HepG2 (cell line): ENCODE measurements around the gene BATF. TPM values are rescaled to one million over a fixed set of nuclear protein-coding genes. Genes with fewer than 3 reads are reported as not detected.
A peak's percentile ranks its signal among the peaks of the same experiment; 100 is the strongest.

ENCODE experiments used
- ATAC-seq: fragments of 200-7000 bp; cut with Tn5 transposase; 3 replicates; pipeline ENCODE4 v1.9.1; 2020; ENCODE audit warnings: mild to moderate bottlenecking, moderate library complexity
- BruUV-seq: library from RNA; stranded (reverse); fragments of 400-500 nt; replicated peaks from 2 replicates; lab custom pipeline; 2021; lab: Mats Ljungman, UMichigan
- CTCF ChIA-PET: fragments of 300-600 bp; formaldehyde crosslinking; extraction: SDS; loops from one replicate; lab custom pipeline; 2021; ENCODE audit warnings: low total read pairs, inconsistent platforms, low intra/inter-chr PET ratio; lab: Yijun Ruan, JAX
- POLR2A ChIA-PET: fragments of 350-600 bp; sonication (Branson Sonifier 250); formaldehyde crosslinking; loops from one replicate; lab custom pipeline; 2020; ENCODE audit warnings: antibody characterized with exemption, inconsistent platforms; lab: Yijun Ruan, JAX
- DNase-seq: peaks from one replicate; pipeline ENCODE4 v3.0.0-alpha.2; 2015; ENCODE audit warnings: low spot score
- FAIRE-seq: peaks from 3 replicates; lab custom pipeline; 2011; peaks lifted over from hg19 to GRCh38; lab: Jason Lieb, UNC
- H2AFZ ChIP-seq: one replicate; pipeline ENCODE4 v1.6.1; 2011; ENCODE audit warnings: low read length, inconsistent platforms
- H3K27ac ChIP-seq: fragments of 300-600 bp; 3 replicates; pipeline ENCODE4 v1.8.0; 2011; ENCODE audit warnings: mixed run types, mild to moderate bottlenecking, mixed read lengths, low read length, inconsistent platforms; ENCODE audit not compliant: insufficient read depth; ENCODE audit errors: extremely low read length
- H3K27me3 ChIP-seq, 2 experiments: fragments of 200-600 bp in 1 of 2; 2 replicates in 1 of 2; 3 replicates in 1 of 2; pipeline versions ENCODE4 v1.6.0 to v1.8.0; 2011; ENCODE audit warnings: low read length in 2 of 2, mild to moderate bottlenecking in 2 of 2, moderate library complexity in 2 of 2, inconsistent platforms in 1 of 2; ENCODE audit not compliant: insufficient read depth in 2 of 2, control insufficient read depth in 1 of 2
- H3K36me3 ChIP-seq, 2 experiments: fragments of 200-600 bp in 1 of 2; replicated peaks in 1 of 2; 2 replicates in 1 of 2; 3 replicates in 1 of 2; pipeline versions ENCODE4 v1.5.1 to v1.8.0; 2011; ENCODE audit warnings: low read length in 2 of 2, inconsistent platforms in 1 of 2; ENCODE audit not compliant: insufficient read depth in 2 of 2, control insufficient read depth in 1 of 2
- H3K4me1 ChIP-seq: 2 replicates; pipeline ENCODE4 v1.5.1; 2012; ENCODE audit warnings: low read length, inconsistent platforms; ENCODE audit not compliant: insufficient read depth
- H3K4me2 ChIP-seq: 2 replicates; pipeline ENCODE4 v1.6.0; 2011; ENCODE audit warnings: low read depth, low read length, inconsistent platforms
- H3K4me3 ChIP-seq, 3 experiments: fragments of 200-600 bp in 1 of 3; sonication (generic), shearing (Covaris generic) in 1 of 3; replicated peaks in 1 of 3; 2 replicates each; pipeline ENCODE4 v1.5.1; 2011 to 2016; ENCODE audit warnings: low read length in 3 of 3, inconsistent platforms in 2 of 3, low read depth in 2 of 3, mild to moderate bottlenecking in 2 of 3, control low read depth in 1 of 3, mixed read lengths in 1 of 3; ENCODE audit not compliant: insufficient read depth in 1 of 3
- H3K79me2 ChIP-seq: one replicate; pipeline ENCODE4 v1.6.1; 2011; ENCODE audit warnings: low read length, inconsistent platforms; ENCODE audit not compliant: insufficient read depth
- H3K9ac ChIP-seq: 2 replicates; pipeline ENCODE4 v1.6.0; 2011; ENCODE audit warnings: mild to moderate bottlenecking, low read depth, low read length, inconsistent platforms; ENCODE audit not compliant: insufficient read depth
- H3K9me3 ChIP-seq: 2 replicates; pipeline ENCODE4 v1.5.1; 2012; ENCODE audit warnings: mild to moderate bottlenecking, low read length
- H4K20me1 ChIP-seq: 2 replicates; pipeline ENCODE4 v1.6.0; 2011; ENCODE audit warnings: inconsistent platforms, mild to moderate bottlenecking, low read length, moderate library complexity; ENCODE audit not compliant: insufficient read depth
- CEBPB ChIP-seq: IDR thresholded peaks from 2 replicates; pipeline ENCODE4 v1.6.1; 2011; ENCODE audit warnings: low read depth, low read length, improper control_type of control experiment, borderline replicate concordance
- FOXA1 ChIP-seq, 2 experiments: fragments of 450-650 bp in 1 of 2; sonication (generic) in 1 of 2; formaldehyde crosslinking in 1 of 2; IDR thresholded peaks; 2 replicates each; pipeline versions ENCODE4 v1.4.0 to v1.6.1; 2016 to 2020; ENCODE audit warnings: missing genetic modification reagents in 1 of 2
- FOXK1 ChIP-seq: sonication (generic); formaldehyde crosslinking; IDR thresholded peaks from 2 replicates; pipeline ENCODE4 v1.4.0; 2020; ENCODE audit warnings: low read depth, missing genetic modification reagents, borderline replicate concordance
- HMG20A ChIP-seq: IDR thresholded peaks from 2 replicates; pipeline ENCODE4 v1.6.1; 2016; ENCODE audit warnings: borderline replicate concordance
- SNRNP70 ChIP-seq: fragments of 200-400 bp; formaldehyde crosslinking; IDR thresholded peaks from 2 replicates; pipeline ENCODE4 v1.6.1; 2017; ENCODE audit warnings: mild to moderate bottlenecking, low read depth, low read length, moderate library complexity
- YEATS2 ChIP-seq: sonication (generic); formaldehyde crosslinking; IDR thresholded peaks from 2 replicates; pipeline ENCODE4 v1.4.0; 2020; ENCODE audit warnings: missing genetic modification reagents, borderline replicate concordance
- ZNF3 ChIP-seq: IDR thresholded peaks from 2 replicates; pipeline ENCODE4 v1.7.0; 2017; ENCODE audit warnings: inconsistent platforms
- ZNF644 ChIP-seq: IDR thresholded peaks from 2 replicates; pipeline ENCODE4 v1.6.1; 2016; ENCODE audit warnings: low read depth
- WGBS: methylation state at CpG from one replicate; pipeline ENCODE4 v1.1.6; 2017; ENCODE audit warnings: low lambda C conversion rate; 5-methylcytosine and 5-hydroxymethylcytosine counted together
- in situ Hi-C: cut with HindIII; loops from 2 replicates; pipeline ENCODE4 v1.10.0; 2017; ENCODE audit warnings: low pct_unique_long_range_greater_than_20kb; ENCODE audit not compliant: extremely low pct_ligation_motif_present
- intact Hi-C: fragments of 100-400 bp; cut with micrococcal nuclease; formaldehyde crosslinking; loops from one replicate; pipeline ENCODE4 v1.10.0; 2022; ENCODE audit not compliant: unreplicated experiment
- polyA plus RNA-seq, 8 experiments: library from polyadenylated mRNA; depleted of rRNA in 3 of 8; stranded (reverse) in 7 of 8; unstranded in 1 of 8; fragments of >200 nt; fragmentation: Illumina TruSeq in 4 of 8; extraction: Trizol in 4 of 8; gene quantifications; 2 replicates each; pipeline versions ENCODE4 v1.2.1 to v1.2.3, GENCODE V29; 2011 to 2016; ENCODE audit warnings: low read depth in 4 of 8, missing spikeins in 1 of 8, mixed read lengths in 1 of 8; ENCODE audit not compliant: insufficient read depth in 1 of 8
- total RNA-seq, 5 experiments: library from RNA; depleted of rRNA; stranded (reverse); fragments of >200 nt; fragmentation: Illumina TruSeq; extraction: Trizol; gene quantifications; 2 replicates each; pipeline ENCODE4 v1.2.3, GENCODE V29; 2016; ENCODE audit warnings: low read depth in 1 of 5
- TF ChIP-seq, protein P1 (sequence below): IDR thresholded peaks from 2 replicates; pipeline ENCODE4 v1.6.1; 2016; ENCODE audit warnings: missing compliant biosample characterization, missing genetic modification reagents, borderline replicate concordance
- TF ChIP-seq, protein P2 (sequence below): sonication (generic); formaldehyde crosslinking; IDR thresholded peaks from 2 replicates; pipeline ENCODE4 v1.5.1; 2020; ENCODE audit warnings: mild to moderate bottlenecking, missing genetic modification reagents, borderline replicate concordance
- TF ChIP-seq, protein P3 (sequence below): sonication (generic); formaldehyde crosslinking; IDR thresholded peaks from 2 replicates; pipeline ENCODE4 v1.4.0; 2020; ENCODE audit warnings: missing genetic modification reagents
- TF ChIP-seq, protein P4 (sequence below): sonication (generic); formaldehyde crosslinking; IDR thresholded peaks from 2 replicates; pipeline ENCODE4 v1.4.0; 2020; ENCODE audit warnings: mild to moderate bottlenecking, missing genetic modification reagents, borderline replicate concordance

The BATF gene
- total and polyA plus RNA-seq, 2 of the 13 experiments (the other 11 are each of a cell fraction or from before 2014, with no cell fraction given) = 0.22 to 0.37 TPM

DNA sequence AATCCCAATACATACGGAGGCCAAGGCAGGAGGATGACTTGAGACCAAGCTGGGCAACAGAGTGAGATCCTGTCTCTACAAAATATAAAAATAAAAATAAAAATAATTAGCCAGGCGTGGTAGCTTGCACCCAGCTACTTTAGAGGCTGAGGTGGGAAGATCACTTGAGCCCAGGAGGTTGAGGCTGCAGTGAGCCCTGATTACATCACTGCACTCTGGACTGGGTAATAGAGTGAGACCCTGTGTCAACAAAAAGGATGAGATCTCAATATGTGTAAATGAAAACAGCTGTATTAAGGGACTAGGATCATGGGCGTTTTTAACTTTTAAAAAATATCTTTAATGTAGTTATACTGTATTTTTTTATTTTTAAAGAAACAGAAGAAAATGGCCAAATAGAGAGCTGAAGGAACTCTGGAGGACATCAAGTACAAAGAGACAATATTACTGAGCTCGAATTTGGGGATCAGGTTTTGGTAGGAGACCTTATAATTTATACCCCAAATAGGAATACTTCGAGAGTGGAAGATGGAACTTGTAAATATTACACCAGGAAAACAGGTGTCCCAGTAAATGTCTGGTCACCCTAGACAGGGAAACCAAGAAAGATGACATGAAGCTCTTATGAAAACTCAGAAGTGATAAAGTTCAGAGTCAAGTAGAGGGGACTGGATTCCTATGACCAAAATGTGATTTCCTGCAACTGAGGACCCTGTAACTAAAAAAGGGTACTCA is 13.1 kb downstream of the BATF start:
- no peak for ATAC-seq
- H3K79me2 ChIP-seq = no peaks in the 10 kb centered on the region
- H3K4me2 ChIP-seq = peak overlapping the region; percentile 30
- in situ Hi-C loops (no loop called here), intact Hi-C loops (no loop called here)
- no peaks in the 10 kb centered on the region for H3K27me3 ChIP-seq
- no peaks in the 10 kb centered on the region for H3K9me3 ChIP-seq
- H3K27ac ChIP-seq = peak overlapping the region; percentile 64
- H2AFZ ChIP-seq = no peak overlapping the region
- ChIA-PET CTCF (no interaction called here), POLR2A (interaction anchor here (0.9 to 2.3 kb wide), 9 partner anchors 9 to 115 kb away, joined by 3 to 19 read pairs (median 4); partner anchors contain the start of genes BATF, FLVCR2 and JDP2)
- peak overlapping the region; percentile 17; the same call in 1 of the 2 replicates for H3K9ac ChIP-seq
- BruUV-seq = TSS peak; percentile 69
- peaks cover 57% of the 10 kb centered on the region for H3K4me1 ChIP-seq
- no peaks in the 10 kb centered on the region for H3K36me3 ChIP-seq
- no peak overlapping the region for H3K4me3 ChIP-seq
- H4K20me1 ChIP-seq = no peaks in the 10 kb centered on the region
- no peak for FAIRE-seq
- 19% methylated on average over 5 of the region's 5 CpGs for WGBS
- peak; percentile 31 for DNase-seq
- TF ChIP-seq, protein P1, sequence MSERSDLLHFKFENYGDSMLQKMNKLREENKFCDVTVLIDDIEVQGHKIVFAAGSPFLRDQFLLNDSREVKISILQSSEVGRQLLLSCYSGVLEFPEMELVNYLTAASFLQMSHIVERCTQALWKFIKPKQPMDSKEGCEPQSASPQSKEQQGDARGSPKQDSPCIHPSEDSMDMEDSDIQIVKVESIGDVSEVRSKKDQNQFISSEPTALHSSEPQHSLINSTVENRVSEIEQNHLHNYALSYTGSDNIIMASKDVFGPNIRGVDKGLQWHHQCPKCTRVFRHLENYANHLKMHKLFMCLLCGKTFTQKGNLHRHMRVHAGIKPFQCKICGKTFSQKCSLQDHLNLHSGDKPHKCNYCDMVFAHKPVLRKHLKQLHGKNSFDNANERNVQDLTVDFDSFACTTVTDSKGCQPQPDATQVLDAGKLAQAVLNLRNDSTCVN (CRISPR knock-in tag) = peak; percentile 92
- TF ChIP-seq ZNF644 = 0 out of 2 replicates have a peak, but pooled peaks have one; percentile 19
- TF ChIP-seq ZNF3 (CRISPR knock-in tag) = no peak
- peak; percentile 39; the same call in 1 of the 2 replicates for TF ChIP-seq FOXK1 (CRISPR knock-in tag)
- no peak for TF ChIP-seq FOXA1 (IDR thresholded peaks at IDR 0.05)
- TF ChIP-seq FOXA1 (CRISPR knock-in tag; IDR thresholded peaks at IDR 0.05) = 0 out of 2 replicates have a peak, but pooled peaks have one; percentile 22
- TF ChIP-seq, protein P2, sequence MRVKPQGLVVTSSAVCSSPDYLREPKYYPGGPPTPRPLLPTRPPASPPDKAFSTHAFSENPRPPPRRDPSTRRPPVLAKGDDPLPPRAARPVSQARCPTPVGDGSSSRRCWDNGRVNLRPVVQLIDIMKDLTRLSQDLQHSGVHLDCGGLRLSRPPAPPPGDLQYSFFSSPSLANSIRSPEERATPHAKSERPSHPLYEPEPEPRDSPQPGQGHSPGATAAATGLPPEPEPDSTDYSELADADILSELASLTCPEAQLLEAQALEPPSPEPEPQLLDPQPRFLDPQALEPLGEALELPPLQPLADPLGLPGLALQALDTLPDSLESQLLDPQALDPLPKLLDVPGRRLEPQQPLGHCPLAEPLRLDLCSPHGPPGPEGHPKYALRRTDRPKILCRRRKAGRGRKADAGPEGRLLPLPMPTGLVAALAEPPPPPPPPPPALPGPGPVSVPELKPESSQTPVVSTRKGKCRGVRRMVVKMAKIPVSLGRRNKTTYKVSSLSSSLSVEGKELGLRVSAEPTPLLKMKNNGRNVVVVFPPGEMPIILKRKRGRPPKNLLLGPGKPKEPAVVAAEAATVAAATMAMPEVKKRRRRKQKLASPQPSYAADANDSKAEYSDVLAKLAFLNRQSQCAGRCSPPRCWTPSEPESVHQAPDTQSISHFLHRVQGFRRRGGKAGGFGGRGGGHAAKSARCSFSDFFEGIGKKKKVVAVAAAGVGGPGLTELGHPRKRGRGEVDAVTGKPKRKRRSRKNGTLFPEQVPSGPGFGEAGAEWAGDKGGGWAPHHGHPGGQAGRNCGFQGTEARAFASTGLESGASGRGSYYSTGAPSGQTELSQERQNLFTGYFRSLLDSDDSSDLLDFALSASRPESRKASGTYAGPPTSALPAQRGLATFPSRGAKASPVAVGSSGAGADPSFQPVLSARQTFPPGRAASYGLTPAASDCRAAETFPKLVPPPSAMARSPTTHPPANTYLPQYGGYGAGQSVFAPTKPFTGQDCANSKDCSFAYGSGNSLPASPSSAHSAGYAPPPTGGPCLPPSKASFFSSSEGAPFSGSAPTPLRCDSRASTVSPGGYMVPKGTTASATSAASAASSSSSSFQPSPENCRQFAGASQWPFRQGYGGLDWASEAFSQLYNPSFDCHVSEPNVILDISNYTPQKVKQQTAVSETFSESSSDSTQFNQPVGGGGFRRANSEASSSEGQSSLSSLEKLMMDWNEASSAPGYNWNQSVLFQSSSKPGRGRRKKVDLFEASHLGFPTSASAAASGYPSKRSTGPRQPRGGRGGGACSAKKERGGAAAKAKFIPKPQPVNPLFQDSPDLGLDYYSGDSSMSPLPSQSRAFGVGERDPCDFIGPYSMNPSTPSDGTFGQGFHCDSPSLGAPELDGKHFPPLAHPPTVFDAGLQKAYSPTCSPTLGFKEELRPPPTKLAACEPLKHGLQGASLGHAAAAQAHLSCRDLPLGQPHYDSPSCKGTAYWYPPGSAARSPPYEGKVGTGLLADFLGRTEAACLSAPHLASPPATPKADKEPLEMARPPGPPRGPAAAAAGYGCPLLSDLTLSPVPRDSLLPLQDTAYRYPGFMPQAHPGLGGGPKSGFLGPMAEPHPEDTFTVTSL (CRISPR knock-in tag) = no peak
- TF ChIP-seq YEATS2 (CRISPR knock-in tag) = no peak
- TF ChIP-seq, protein P3, sequence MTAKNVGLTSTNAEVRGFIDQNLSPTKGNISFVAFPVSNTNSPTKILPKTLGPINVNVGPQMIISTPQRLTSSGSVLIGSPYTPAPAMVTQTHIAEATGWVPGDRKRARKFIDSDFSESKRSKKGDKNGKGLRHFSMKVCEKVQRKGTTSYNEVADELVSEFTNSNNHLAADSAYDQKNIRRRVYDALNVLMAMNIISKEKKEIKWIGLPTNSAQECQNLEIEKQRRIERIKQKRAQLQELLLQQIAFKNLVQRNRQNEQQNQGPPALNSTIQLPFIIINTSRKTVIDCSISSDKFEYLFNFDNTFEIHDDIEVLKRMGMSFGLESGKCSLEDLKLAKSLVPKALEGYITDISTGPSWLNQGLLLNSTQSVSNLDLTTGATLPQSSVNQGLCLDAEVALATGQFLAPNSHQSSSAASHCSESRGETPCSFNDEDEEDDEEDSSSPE (CRISPR knock-in tag) = no peak
- TF ChIP-seq, protein P4, sequence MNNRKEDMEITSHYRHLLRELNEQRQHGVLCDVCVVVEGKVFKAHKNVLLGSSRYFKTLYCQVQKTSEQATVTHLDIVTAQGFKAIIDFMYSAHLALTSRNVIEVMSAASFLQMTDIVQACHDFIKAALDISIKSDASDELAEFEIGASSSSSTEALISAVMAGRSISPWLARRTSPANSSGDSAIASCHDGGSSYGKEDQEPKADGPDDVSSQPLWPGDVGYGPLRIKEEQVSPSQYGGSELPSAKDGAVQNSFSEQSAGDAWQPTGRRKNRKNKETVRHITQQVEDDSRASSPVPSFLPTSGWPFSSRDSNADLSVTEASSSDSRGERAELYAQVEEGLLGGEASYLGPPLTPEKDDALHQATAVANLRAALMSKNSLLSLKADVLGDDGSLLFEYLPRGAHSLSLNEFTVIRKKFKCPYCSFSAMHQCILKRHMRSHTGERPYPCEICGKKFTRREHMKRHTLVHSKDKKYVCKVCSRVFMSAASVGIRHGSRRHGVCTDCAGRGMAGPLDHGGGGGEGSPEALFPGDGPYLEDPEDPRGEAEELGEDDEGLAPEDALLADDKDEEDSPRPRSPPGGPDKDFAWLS (CRISPR knock-in tag) = no peak
- TF ChIP-seq SNRNP70 = no peak
- TF ChIP-seq CEBPB = peak; percentile 53; the same call in 1 of the 2 replicates
- TF ChIP-seq HMG20A (CRISPR knock-in tag) = 0 out of 2 replicates have a peak, but pooled peaks have one; percentile 40
